GM18907 (cell line): ENCODE measurements around the gene ARHGEF38.

Experiments
- ATAC-seq: cut with Tn5 transposase; IDR thresholded peaks from one replicate; pipeline ENCODE4 v1.9.1; 2021; ENCODE audit warnings: mild to moderate bottlenecking, moderate library complexity; ENCODE audit not compliant: unreplicated experiment

Gene ARHGEF38, protein sequence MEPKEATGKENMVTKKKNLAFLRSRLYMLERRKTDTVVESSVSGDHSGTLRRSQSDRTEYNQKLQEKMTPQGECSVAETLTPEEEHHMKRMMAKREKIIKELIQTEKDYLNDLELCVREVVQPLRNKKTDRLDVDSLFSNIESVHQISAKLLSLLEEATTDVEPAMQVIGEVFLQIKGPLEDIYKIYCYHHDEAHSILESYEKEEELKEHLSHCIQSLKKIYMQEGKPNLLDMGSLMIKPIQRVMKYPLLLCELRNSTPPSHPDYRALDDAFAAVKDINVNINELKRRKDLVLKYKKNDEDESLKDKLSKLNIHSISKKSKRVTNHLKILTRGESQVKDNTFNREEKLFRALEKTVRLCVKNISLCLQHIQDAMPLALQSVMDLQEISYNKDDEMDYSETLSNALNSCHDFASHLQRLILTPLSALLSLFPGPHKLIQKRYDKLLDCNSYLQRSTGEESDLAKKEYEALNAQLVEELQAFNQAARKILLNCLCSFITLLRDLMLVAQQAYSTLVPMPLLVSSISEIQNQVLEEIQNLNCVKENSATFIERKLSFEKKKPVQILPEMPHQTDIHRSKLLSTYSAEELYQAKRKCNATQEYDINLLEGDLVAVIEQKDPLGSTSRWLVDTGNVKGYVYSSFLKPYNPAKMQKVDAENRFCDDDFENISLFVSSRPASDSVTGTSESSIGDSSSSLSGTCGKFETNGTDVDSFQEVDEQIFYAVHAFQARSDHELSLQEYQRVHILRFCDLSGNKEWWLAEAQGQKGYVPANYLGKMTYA

DNA sequence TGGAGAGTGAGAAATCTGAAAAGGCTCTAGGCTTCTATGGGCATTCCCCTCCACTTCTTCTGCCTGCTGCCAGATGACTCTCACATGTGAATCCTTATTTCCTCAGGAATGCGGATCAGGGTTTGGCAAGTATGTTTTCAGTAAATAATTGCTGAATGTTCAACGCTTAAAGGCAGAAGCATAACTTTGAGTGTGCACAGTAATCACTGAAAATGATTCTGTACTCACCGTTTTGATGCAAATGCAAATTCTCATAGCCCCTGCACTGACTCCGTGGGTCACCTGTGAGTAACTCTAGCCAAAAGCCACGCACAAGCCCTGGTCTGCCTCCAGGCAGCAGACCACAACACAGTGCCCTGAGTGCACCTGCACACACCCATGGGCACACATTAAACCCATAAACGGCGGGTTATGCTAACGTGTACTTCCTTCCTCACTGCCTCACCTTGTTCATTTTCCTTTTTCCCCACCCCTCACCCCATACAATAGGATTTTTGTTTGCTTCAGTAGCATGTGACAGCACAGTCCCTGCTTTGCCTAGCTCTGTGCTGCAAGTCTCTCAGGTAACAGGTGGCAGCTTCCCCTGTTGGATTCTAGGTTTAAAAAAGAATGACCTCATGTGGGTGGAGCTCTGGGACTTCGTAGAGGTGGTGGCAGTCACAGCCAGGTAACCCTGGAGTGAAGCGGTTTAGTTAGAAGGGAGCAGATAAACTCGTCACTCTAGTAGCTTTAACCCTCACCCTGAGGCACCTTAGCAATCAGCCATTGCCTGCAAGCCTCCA lies at the start of gene ARHGEF38:
Gene ARHGEF38, plus strand, starts transcription at position 656 of the 782 bp plus-strand sequence. CDS start 146 bp downstream, outside the sequence.
- ATAC-seq = no peak

DNA sequence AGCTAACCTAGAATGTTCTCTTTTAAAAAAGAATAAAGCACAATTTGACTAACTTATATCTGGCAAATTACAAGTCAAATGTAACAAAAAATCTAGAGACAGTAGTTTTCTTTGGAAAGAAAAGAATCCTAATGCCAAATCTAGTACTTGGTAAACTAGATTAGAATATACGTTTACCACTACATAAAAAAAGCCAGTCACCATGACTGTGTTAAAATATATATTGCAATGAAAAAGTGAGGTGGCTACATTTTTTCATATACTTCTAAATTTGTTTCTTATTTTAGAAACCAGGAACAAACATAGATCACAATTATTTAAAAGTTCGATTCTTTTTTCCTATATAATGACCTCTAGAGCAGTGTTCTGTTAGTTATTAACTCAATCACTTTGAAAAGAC lies 48.9 kb upstream of the ARHGEF38 start:
- ATAC-seq = no peak

DNA sequence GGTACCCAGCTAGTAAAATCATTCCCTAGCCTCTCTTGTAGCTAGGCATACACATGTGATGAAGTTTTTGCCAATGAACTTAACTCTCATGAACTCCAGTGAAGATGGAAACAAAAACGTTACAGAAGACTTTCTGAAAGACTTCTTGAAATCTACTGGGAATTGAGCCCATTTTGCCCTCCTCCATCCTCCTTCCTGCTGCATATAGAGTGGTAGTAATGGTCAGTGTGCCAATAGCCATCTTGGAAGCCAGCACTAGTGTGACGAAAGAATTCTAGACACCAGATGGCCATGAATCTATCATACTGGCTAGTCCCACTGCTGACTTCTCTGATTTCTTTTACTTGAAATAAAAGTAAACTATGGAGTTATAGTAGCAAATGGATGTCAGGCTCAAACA lies 47.7 kb upstream of the ARHGEF38 start:
- ATAC-seq = no peak

- peak; percentile 92 for ATAC-seq
Measured at GRCh38 chr4:105509291-105509690, 43.1 kb upstream of the ARHGEF38 start.

GRCh38 chr4:105509714-105510113 lies 42.7 kb upstream of the ARHGEF38 start:
- peak; percentile 44 for ATAC-seq

GRCh38 chr4:105510245-105510644 lies 42.2 kb upstream of the ARHGEF38 start:
- ATAC-seq = no peak

DNA sequence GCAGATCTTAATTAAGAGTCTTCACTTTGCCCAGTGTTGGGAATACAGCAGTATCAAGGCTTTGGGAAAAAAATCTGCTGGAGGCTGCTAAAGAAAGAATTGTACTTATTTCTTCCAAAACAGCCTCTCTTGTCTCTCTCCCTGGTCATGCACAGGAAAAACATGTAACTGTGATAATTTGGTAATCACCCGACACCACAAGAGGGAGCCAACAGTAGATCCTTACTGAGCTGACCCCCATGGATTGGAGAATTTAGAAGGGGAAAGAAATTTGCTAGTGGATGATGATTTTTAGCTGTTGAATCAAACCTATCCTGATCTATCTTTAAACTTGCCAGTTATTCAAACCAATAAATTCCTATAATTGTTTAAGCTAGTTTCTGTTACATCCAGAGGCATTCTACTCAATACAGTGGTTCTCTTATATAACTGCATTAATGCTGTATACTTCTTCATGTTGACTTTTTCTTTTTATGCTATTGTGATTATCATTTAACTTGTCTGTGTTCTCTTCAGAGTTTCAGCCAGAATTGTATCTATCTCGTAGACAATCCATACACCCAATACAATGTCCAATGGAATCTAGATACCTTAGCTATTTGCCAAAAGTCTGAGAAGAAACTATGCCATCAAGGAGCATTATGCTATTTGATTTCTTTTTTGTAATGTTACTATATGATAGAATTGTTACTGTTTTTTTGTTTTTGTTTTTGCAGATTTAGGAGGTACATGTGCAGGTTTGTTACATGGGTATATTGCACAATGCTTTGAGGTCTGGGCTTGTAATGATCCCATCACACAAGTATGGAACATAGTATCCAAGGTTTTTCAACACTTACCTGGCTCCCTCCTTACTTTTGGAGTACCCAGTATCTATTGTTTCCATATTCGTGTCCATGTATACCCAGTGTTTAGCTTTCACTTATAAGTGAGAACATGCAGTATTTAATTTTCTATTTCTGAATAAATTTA lies 31.3 kb upstream of the ARHGEF38 start:
- ATAC-seq = peak; percentile 86

DNA sequence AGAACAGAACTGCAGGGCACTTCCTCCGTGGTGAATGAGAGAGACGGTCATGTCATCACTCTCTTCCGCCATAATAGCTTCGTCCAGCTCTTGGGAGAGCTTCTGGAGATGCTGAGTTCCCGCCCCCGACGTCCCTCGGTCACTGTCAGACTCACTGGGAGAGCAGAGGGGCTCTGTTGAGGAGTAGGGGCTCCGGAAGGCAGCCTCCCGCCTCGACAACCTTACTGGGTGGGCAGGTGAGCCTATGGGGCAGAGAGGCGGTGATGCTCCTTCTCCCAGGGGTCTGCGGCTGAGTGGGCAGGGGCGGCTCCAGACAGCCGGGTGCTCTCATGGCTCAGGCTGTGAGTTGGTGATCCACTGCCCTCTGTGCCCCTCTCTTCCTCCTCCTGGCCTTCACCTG lies 25.8 kb upstream of the ARHGEF38 start:
- no peak for ATAC-seq

DNA sequence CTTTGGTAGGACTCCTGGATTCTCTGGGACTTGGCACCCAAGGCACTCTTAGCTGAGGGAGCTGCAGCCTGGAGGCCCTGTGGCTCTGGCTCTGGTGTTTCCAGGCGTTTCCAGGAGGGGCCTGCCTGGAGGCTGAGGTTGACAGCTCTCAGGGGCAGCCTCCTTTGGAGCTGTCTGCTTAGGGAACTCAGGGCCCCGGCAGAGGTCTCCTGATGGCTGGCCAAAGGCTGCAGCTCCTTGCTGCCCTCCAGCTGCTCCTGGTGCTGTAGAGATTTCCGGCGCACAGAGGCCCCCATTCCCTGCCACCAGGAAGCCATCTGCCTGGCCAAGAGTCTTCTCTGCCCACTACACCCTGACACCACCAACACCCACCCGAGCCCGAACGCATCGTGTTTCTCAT lies 25.3 kb upstream of the ARHGEF38 start:
- no peak for ATAC-seq

- no peak for ATAC-seq
Measured at GRCh38 chr4:105536601-105537000, 15.8 kb upstream of the ARHGEF38 start.

GRCh38 chr4:105541420-105541819 lies 11.0 kb upstream of the ARHGEF38 start:
- ATAC-seq = no peak

- ATAC-seq = no peak
Measured at GRCh38 chr4:105542039-105542438, 10.4 kb upstream of the ARHGEF38 start.

DNA sequence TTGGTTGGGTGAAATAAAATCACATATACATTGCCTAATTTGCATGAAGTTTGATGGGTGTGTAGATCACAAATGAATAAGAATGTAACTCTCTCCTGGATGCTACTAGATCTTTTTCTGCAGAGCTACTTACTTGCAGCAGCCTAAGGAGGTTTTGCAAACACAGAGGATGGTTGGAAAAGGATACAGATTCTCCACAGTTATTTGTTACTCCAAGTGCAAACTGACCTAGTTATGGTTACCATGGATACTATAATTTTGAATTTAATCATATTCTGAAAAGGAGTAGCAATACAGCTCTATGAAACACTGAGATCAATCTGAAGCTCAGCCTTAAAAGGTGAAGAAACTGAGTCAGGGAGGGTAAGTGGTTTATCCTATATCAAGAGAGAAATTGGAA lies 9.1 kb upstream of the ARHGEF38 start:
- no peak for ATAC-seq

DNA sequence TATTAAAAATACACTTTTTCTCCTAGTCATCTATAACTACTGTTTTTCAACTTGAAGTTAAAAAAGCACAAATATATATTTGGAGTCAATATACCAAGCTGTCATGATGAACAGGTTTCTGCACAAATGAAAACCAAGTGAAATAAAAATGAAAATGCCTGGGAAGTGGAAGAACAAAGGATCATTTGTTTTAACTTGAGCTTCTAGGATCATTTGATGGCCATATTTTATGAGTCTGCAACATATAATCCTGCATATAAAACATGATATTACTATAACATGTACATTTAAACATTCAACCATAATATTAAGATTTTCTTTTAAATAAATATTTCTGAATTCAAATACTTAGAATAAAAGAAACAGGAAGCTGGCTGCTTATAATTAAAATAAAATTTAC lies 8.5 kb upstream of the ARHGEF38 start:
- no peak for ATAC-seq

DNA sequence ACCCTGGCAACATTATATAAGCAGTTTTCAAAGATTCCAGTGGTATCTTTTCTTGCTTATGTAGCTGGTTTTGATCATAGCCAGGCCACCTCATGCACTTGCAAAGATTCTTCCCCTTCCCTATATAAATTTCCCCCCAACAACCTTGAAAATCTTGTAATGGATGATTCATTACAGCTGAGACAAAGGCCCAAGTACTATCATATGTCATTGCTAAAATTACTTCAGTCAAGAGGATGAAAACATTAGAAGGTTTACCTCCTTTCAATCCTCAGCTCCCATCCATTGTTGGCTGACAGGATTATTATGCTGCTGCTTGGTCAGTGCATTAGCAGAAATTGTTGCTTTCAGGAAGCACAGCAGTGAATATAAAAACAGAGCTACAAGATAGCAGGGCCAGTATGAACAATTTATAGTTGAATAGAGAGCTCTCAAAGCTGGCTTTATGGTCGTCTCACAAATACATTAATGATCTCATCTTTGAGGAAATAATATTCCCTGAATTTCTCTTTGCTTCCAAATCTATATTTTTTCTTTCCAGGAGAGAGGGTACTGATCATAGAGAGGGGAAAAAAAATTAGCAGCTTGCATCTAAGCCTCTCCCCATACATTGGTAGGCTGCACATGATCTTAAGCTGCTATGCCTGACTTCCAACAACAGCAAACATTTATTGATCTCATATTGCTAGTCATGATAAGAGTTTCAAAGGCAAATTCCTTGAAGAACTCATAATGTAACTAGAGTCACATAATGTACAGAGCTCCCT lies 7.7 kb upstream of the ARHGEF38 start:
- no peak for ATAC-seq

DNA sequence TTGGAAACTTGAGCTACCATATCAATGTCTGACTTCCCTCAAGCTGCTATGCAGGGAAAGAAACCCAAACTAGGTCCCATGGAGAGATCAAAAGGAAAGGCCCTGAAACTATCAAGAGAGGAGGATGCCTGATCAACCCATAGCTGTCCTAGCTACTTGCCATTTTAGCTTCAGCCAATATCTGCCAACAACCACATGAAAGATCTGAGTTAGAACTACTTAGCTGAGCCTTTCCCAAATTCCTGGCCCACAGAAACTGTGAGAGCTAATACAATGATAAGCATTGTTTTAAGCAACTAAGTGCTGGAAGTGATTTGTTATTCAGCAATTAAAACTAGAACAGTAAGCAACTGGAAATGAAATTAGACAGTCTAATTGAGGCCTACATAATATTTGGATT lies 6.3 kb upstream of the ARHGEF38 start:
- ATAC-seq = no peak

DNA sequence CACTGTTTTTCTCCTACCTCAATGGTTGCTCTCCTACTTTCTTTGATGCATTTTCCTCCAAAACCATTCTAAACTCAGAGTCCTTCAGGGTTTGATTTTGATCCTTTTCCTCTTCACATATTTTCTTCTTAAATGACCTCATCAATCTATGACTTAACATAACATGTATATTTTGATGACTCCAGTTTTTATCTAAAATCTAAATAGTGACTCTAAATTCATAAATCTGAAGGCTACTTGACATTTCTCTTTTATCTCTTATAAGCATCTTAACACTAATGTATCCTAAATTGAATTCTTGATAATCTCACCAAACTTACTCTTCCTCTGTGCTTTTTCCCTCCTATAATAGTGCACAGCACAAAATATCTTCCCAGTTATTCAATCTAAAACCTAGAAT lies 4.7 kb upstream of the ARHGEF38 start:
- no peak for ATAC-seq

DNA sequence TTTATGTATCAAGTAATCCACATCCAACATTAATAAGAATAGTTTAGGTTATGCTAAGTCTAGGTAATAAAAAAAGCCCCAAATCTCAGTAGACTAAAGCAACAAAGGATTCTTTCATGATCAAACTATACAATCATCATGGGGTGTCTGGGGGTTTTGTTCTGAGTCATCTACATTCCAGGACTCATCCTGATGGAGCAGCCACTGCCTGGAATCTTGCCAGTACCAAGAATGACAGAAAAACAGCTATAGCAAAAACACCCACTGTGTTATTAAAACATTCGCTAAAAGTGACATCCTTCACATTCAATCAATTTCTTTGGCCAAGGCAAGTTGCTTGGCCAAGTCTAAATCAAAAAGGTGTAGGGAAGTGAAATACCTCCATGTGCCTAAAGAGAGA lies 3.9 kb upstream of the ARHGEF38 start:
- ATAC-seq = no peak

- ATAC-seq = no peak
Measured at GRCh38 chr4:105550641-105551040, 1.8 kb upstream of the ARHGEF38 start.

DNA sequence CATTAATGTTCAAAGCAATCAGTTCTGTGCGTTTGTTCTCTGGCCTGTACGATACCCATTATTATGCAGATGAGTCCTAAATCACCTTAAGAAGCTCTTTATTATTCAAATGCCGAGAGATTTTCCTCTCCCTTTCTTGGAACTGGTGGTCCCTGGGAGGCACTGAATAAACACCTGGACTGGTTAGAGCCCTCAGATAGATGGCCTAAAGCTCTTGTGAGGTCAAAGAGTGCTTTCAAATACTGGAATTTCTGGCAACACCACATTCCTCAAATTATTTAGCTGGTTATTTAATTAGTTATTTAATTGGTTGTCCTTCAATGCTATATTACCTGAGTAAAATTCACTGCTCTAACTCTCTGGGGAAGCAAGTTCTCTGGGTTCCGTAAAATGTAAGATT lies 3.0 kb downstream of the ARHGEF38 start:
- ATAC-seq = no peak
